Stimulated activated CD8-positive, alpha-beta memory T cell treated with anti-CD3 and anti-CD28 coated beads, Interleukin-15, amount 100 ng/mL, for 4 hours (primary cell): ENCODE measurements around the gene CHI3L1.

Experiments
- DNase-seq, 2 donors: peaks; one replicate each; pipeline ENCODE4 v3.0.0-alpha.2; 2020; ENCODE audit warnings: low read depth in 2 of 2

Gene CHI3L1

DNA sequence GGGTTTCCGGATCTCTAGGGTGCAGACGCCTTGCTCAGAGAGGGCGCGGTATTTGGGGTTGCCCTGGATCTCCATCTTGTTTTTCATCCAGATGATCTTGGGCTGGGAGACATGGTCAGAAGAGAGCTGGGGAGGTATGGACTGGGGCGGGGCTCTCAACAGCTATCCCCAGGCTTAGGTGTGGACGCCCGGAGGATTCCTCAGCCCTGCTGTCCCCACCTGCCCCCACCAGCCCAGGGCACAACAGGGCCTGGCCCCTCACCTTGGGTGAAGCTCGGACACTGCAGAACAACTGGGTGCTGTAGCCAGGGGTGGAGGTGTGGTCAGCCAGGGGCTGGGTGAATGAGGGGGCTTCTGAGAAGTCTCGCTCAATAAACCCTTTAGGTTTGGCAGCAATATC is 17.5 kb downstream of the CHI3L1 start:
- no peak for DNase-seq

- DNase-seq: no peak
Measured at GRCh38 chr1:203168256-203168786, 18.2 kb downstream of the CHI3L1 start.

DNA sequence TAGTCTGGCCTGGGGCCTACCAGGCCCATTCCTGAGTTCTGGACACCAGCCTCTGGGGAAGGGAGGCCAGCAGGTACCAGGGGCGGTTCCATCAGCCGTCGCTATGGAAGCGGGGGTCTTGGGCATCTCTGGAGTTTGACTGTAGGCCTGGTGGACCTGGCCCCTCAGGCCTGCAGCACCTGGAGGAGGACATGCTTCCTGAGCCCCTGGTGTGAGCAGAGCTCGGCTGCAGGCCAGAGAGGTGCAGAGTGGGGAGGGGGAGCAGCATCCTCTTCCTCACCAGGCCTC is 18.6 kb downstream of the CHI3L1 start:
- no peak for DNase-seq

DNA sequence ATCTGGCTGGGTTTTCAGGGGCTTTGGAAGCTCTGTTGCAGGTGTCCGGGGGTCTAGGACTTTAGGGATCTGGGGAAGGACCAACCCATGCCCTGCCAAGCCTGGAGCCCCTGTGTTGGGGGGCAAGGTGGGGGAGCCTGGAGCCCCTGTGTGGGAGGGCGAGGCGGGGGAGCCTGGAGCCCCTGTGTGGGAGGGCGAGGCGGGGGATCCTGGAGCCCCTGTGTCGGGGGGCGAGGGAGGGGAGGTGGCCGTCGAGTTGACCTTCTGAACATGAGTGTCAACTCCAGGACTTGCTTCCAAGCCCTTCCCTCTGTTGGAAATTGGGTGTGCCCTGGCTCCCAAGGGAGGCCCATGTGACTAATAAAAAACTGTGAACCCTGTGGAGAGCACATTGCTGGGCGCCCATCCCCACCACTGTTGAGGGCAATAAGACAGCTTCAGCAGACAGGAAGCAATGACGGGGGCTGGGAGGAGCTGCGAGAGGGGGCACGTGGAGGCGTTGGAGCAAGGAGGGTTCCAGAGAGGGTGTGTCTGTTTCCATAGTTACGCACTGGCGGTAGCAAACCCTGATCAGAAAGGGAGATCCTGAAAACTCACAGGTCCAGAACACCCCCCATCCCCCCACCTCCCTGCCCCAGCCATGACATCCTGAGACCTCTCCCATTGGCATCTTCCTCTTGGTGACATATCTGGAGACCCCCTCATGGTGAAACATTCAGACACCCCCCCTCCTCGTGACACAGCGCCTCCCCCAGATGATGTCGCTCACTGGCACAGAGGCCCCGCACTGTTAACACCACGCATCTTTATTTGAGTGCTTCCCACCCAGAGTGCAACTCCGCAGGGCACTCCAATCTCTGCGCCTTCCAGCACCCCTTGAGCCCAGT is 19.2 kb downstream of the CHI3L1 start:
- no peak for DNase-seq

DNA sequence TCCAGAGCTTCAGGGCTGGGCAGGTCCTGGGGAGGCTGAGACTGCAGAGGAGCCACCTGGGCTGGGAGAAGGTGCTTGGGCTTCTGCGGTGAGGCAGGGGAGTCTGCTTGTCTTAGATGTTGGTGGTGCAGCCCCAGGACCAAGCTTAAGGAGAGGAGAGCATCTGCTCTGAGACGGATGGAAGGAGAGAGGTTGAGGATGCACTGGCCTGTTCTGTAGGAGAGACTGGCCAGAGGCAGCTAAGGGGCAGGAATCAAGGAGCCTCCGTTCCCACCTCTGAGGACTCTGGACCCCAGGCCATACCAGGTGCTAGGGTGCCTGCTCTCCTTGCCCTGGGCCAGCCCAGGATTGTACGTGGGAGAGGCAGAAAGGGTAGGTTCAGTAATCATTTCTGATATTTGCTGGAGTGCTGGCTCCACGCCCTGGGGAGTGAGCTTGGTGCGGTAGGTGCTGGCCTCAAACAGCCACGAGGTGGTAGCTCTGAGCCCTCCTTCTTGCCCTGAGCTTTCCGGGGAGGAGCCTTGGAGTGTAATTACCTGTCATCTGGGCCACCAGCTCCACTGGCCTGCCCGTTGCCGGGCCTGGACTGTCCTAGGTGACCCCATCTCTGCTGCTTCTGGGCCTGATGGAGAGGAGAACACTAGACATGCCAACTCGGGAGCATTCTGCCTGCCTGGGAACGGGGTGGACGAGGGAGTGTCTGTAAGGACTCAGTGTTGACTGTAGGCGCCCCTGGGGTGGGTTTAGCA is 20.1 kb downstream of the CHI3L1 start:
- no peak for DNase-seq

- DNase-seq: no peak
Measured at GRCh38 chr1:203165800-203166161, 20.7 kb downstream of the CHI3L1 start.

- no peak for DNase-seq
Measured at GRCh38 chr1:203165101-203165799, 21.3 kb downstream of the CHI3L1 start.

- DNase-seq: no peak
Measured at GRCh38 chr1:203163891-203164635, 22.4 kb downstream of the CHI3L1 start.

- DNase-seq: no peak
Measured at GRCh38 chr1:203162403-203162802, 24.1 kb downstream of the CHI3L1 start.

GRCh38 chr1:203161703-203162102 is 24.8 kb downstream of the CHI3L1 start:
- no peak for DNase-seq

DNA sequence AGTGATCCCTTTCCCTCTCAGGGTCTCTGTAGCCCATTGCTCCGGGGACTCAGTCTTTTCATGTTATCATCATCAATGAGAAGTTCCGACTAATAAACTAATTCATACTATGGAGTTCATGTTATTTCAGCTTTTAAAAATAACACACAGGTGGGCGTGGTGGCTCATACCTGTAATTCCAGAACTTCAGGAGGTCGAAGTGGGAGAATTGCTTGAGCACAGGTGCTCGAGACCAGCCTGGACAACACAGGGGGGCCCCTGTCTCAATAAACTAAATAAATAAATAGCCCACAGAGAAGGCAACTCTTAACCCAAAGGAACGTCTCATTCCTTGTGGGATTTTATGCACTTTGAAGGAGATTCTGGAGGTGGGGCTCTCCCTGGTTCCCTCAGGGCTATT is 25.3 kb downstream of the CHI3L1 start:
- no peak for DNase-seq

- DNase-seq: no peak
Measured at GRCh38 chr1:203159844-203160243, 26.7 kb downstream of the CHI3L1 start.

DNA sequence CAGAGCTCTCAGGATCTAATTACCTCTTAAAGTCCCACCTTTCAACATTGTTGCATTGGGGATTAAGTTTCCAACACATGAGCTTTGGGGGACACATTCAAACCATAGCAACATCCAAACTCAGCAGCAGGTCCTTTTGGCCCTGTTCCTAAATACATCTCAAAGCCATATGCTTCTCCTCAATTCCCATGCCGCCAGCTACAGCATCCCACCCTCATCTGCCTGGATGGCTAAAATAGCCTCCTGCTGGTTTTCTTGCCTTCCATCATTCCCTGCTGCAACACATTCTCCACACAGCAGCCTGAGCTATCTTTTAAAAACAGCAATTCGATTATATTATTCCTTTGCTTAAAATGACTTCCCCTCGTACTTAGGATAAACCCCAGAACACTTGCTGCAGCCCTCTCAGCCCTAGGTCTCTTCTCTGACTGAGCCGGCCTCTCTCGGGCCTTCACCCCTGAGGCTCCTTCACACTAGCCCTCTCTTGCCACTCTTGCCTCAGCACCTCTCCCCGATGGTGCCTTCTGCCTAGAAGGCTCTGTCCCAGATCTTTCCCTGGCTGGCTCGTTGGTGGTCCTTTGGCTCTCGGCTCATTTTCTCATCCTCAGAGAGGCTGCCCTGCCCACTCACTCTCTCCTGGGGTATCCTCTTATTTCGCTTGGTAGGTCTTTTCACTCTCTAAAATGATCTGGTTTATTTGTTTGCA is 27.4 kb downstream of the CHI3L1 start:
- no peak for DNase-seq

GRCh38 chr1:203158423-203158822 is 28.1 kb downstream of the CHI3L1 start:
- no peak for DNase-seq

DNA sequence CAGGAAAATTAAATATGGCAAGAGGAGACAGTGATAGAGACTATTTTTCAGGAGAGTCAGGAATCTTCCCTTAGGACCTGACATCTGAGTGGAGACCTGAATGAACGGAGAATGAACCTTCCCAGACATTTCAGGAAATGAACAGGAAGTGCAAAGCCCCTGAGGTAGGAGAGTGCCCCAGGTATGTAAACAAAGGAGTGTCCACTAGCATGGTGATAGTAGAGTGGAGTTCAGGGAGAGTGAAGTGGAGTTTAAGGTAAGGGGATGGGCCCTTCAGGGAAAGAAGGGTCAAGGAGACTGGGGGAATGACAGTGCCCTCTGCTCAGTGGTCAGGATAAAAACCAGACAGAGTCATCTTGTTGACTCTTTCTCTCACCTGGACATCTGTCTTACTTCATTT is 30.2 kb downstream of the CHI3L1 start:
- no peak for DNase-seq

- DNase-seq: no peak
Measured at GRCh38 chr1:203153989-203154821, 32.3 kb downstream of the CHI3L1 start.

DNA sequence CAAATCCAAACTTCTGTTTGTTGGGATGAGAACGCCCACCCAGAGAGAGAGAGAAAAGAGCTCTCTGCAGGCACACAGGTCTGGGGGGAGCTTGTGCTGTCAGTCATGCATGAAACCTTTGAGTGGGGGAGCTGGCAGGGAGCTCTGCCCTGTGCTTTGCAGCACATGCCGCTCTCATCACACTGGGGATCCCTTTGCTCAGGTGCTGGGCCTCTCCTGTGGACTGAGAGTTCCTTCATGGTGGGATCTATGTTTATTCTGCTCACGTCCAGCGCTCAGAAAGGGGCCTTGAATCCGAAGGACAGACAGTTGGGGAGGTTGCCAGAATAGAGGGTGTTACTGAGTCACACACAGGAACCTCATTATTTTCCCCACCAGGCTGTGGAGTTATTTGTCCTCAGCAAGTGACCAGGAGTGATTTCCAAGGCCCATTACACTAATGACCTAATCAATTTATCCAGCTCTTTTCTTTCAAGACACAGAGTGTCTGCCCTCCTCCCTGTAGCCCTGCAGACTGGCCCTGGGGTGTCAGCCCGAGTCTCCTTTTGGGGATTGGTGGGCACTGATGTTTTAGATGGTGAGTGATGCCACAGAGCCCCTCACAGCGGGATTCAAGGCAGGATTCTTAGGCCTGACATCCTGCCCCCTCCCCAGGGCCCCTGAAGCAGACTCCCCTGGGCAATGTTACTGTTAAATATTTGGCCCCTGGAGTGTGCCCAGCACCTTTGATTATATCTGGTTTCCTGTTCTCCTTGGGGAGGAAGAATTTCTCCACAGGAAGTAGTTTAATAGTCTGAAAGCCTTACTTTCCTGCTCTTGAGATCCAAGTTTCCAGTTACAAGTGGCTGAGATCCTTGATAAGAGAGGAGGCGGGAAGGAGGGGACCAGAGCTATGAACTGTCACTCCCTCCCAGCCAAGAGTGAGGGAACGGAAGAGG is 33.2 kb downstream of the CHI3L1 start:
- no peak for DNase-seq

- DNase-seq: no peak
Measured at GRCh38 chr1:203152158-203153034, 34.1 kb downstream of the CHI3L1 start.
